GM21367 (cell line): ENCODE measurements around the gene GALNT17.

Experiments
- ATAC-seq: cut with Tn5 transposase; IDR thresholded peaks from one replicate; pipeline ENCODE4 v1.9.1; 2021; ENCODE audit not compliant: unreplicated experiment

Gene GALNT17

GRCh38 chr7:71665716-71666115, 533.8 kb downstream of the GALNT17 start:
- no peak for ATAC-seq

- ATAC-seq = no peak
These were observed 536.6 kb downstream of the GALNT17 start for GRCh38 chr7:71668572-71668971.

GRCh38 chr7:71679480-71679879, 547.5 kb downstream of the GALNT17 start:
- no peak for ATAC-seq

GRCh38 chr7:71682181-71682580, 550.2 kb downstream of the GALNT17 start:
- ATAC-seq = no peak

GRCh38 chr7:71682841-71683781, 551.2 kb downstream of the GALNT17 start:
- ATAC-seq = no peak

- no peak for ATAC-seq
These were observed 555.3 kb downstream of the GALNT17 start for GRCh38 chr7:71687286-71687685.

GRCh38 chr7:71687831-71688599, 556.1 kb downstream of the GALNT17 start:
- ATAC-seq = no peak

- no peak for ATAC-seq
These were observed 559.6 kb downstream of the GALNT17 start for GRCh38 chr7:71691538-71691937.

- ATAC-seq = no peak
These were observed 562.7 kb downstream of the GALNT17 start for GRCh38 chr7:71694665-71695064.

GRCh38 chr7:71695186-71695585, 563.2 kb downstream of the GALNT17 start:
- no peak for ATAC-seq

GRCh38 chr7:71696511-71696910, 564.6 kb downstream of the GALNT17 start:
- ATAC-seq = no peak

GRCh38 chr7:71697400-71697799, 565.5 kb downstream of the GALNT17 start:
- no peak for ATAC-seq

- ATAC-seq = no peak
These were observed 573.3 kb downstream of the GALNT17 start for GRCh38 chr7:71705217-71705616.

GRCh38 chr7:71705901-71706596, 574.1 kb downstream of the GALNT17 start:
- no peak for ATAC-seq

GRCh38 chr7:71706597-71706975, 574.6 kb downstream of the GALNT17 start:
- ATAC-seq = no peak

GRCh38 chr7:71707041-71707440, 575.1 kb downstream of the GALNT17 start:
- no peak for ATAC-seq

- no peak for ATAC-seq
These were observed 576.8 kb downstream of the GALNT17 start for GRCh38 chr7:71708710-71709109.

GRCh38 chr7:71710442-71710841, 578.5 kb downstream of the GALNT17 start:
- ATAC-seq = no peak

- ATAC-seq = no peak
These were observed 580.8 kb downstream of the GALNT17 start for GRCh38 chr7:71712653-71713180.

GRCh38 chr7:71716690-71717089, 584.7 kb downstream of the GALNT17 start:
- no peak for ATAC-seq

- ATAC-seq = no peak
These were observed 586.6 kb downstream of the GALNT17 start for GRCh38 chr7:71718563-71718962.
